ENCODE measurements around the gene FHIT. TPM values are rescaled to one million over a fixed set of nuclear protein-coding genes. Genes with fewer than 3 reads are reported as not detected.

Gene FHIT
- total RNA-seq, 1 donor from 2014 or later: 10.2 TPM

DNA sequence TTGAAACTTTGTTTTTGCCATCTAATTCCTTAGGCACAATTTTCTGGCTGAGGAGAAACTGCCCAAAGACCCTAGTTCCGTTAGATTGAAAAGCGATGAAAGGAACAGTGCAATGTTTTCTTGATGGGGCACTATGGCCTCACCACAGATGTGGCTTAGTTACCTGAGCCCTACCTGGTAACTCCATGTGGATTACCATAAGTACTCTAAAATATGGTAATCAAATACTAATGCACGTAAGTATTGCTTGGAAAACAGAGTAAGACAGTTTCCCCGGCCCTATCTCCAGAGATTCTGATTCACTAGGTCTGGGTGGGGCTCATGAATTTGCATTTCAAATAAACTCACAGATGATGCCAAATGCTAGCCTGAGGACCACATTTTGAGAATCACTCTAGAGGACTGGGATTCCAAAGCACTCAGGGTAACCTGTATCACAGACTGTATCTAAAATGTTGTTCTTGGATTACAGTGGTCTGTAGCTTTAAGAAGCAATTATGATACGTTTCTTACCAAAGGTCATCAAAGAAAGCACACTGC, 806.3 kb downstream of the FHIT start:
- ATAC-seq (no peak), DNase-seq (ENCODE audit: low spot score) (no peak)
- intact Hi-C loops (cut with DNase I): no loop called here

DNA sequence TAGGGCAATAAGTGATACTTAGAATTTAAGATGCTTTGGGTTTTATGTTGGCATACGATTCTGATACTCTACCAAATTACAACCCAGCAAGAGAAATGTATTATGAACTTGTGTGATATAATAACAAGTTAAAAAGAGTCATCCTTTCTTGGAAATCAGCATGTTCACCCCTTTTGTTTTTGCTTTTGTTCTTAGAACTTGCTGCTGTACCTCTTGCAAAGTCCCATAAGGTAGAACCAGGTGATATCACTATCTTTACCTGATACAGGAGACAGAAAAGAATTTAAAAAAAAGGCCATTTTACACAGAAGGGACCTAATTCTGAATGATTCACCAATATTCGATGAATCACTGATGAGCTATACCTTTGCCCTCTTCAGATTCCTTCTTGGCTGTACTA, 810.4 kb downstream of the FHIT start:
- ATAC-seq (no peak), DNase-seq (ENCODE audit: low spot score) (no peak)
- intact Hi-C loops (cut with DNase I): no loop called here

DNA sequence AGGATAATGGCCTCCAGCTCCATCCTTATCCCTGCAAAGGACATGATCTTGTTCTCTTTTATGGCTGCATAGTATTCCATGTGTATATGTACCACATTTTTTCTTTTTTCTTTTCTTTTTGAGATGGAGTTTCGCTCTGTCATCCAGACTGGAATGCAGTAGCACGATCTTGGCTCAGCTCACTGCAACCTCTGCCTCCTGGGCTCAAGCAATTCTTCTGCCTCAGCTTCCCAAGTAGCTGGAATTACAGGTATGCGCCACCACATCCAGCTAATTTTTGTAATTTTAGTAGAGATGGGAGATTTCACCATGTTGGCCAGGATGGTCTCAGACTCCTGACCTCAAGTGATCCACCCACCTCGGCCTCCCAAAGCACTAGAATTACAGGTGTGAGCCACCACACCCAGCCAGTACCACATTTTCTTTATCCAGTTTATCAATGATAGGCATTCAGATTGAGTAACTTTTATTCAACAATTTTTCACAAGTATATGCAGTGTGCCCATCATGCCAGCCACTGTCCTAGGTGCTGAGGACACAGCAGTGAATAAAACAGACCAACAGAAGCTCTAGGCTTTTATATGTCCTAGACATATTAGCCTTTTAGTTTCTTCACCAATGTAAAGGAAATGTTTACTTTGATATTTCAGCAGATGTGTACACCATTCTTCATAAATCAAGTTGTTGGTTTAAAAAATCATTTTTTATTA, 815.2 kb downstream of the FHIT start:
- ATAC-seq (no peak), DNase-seq (ENCODE audit: low spot score) (no peak)
- intact Hi-C loops (cut with DNase I): no loop called here

DNA sequence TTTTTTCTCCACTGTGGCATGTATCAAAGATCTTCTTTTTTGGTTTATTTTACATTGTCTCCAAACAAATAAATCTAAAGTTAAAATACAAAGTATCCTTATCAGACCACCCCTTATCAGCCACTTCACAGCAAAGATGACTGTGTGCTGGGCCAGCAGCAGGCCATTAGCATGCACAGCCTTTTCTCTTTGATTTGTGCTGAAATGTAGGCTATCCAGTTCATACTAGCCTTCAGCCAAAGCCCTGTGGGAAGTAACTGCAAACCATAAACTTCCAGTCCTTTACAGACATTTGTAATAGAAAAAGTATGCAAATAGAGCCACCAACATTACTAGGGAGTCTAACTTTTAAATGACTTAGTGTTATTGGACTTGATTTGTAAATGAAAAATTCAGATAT, 816.3 kb downstream of the FHIT start:
- DNase-seq (ENCODE audit: low spot score) (no peak), ATAC-seq (no peak)
- intact Hi-C loops (cut with DNase I): no loop called here

DNA sequence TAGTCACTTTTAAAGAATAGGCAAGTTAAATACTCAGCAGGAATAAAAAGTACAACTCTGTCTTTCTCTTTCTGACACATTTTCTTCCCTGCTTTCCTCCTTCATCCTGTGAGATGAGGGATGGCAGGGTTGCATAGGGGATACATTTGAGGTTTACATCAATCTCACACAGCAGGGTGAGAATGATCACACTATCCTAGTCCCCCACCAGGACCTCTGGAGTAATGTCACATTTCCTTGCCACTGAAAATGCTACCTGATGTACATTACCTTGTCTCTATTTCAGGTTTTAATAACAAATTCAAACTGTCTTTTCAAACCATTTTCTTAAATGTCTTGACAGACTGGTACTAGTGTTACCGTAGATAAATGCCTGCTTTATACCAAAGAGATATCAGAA, 816.9 kb downstream of the FHIT start:
- intact Hi-C loops (cut with DNase I): no loop called here
- DNase-seq (ENCODE audit: low spot score) (no peak), ATAC-seq (no peak)

DNA sequence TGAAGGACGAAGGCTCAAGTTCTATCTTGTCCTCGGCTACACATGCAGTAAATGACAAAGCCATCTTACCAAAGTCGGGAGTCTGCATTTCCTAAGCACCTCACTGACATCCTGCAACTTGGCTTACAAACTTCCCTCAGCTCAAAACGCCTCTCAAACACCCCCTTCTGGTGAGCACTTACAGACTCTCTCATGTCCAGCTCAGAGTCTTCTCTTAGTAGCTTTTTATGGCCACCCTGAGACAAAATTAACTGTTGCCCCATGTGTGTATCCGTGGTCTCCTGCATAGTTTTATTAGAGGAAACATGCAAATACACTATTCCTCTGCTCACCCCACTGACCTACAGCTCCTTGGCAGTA, 819.7 kb downstream of the FHIT start:
- intact Hi-C loops (cut with DNase I): no loop called here
- ATAC-seq (no peak), DNase-seq (ENCODE audit: low spot score) (no peak)

DNA sequence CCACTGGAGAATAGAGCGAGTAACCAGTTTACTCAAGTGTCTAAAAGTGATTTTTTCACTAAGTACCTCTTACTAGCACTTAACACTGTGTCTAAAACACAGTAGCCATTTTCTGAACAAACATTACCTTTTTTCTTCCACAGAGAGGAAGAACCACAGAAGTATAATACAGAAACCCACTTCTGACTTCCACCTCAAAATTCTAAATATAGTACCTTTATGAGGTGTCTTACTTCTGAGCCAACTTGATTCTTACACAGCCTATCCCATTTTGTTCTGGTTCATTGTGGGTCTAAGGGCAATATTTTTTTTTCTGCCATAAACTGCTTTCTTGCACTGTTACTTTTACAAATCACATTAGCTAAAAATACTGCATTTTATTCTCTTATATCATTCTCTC, 821.0 kb downstream of the FHIT start:
- intact Hi-C loops (cut with DNase I): no loop called here
- DNase-seq (ENCODE audit: low spot score) (no peak), ATAC-seq (no peak)

DNA sequence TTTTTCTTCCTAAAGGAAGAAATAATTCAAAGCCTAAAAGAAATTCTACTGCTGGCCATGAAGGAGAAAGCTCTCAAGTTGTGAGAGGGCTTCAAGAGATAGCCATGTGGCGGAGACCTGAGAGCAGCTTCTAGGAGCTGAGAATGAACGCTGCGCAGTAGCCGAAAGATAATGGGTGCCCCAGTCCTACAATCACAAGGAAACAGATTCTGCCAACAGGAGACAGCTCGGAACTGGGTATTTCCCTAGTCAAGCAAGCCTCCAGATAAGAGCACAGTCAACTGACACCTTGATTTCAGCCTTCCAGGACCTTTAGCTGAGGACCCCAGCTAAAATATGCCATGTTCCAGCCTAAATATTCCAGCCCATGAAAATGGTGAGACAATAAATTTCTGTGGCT, 824.1 kb downstream of the FHIT start:
- intact Hi-C loops (cut with DNase I): no loop called here
- ATAC-seq (no peak), DNase-seq (ENCODE audit: low spot score) (no peak)

DNA sequence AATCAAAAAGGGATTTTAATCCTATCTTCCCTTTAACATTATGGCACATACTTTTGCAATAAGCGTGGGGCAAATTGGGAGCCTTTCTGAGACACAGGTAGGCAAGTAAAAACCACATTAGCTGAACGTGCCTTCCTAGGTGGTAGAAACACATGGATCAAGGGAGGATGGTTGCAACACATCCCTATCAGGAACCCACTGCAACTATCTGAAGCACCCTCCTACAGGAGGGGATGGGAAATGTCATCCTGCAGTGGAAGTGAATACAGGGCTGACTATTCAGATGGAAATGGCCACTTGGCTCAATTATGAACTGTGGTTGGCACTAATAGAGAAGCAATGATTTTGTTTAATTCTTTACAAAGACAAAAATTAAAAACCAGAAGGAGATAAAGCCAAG, 826.3 kb downstream of the FHIT start:
- DNase-seq (ENCODE audit: low spot score) (no peak), ATAC-seq (no peak)
- intact Hi-C loops (cut with DNase I): no loop called here

DNA sequence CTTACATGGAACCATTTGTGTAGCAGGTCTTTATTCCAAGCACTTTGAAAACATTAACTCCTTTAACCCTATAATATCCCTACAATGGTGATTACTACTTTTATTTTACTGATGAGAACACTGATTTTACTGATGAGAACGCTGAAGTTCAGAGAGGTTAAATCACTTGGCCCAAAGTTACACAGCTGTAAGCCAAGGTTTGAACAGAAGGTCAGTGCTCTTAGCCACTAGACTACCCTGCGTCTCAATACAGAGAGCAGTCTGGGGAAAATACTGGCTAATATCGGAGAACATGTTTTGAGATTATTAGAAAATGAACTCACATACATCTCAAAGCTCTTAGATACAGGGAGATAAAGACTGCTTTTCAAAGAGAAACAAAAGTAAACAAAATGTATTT, 827.2 kb downstream of the FHIT start:
- no peak for ATAC-seq
- intact Hi-C loops (cut with DNase I): no loop called here
- DNase-seq (ENCODE audit: low spot score): no peak

DNA sequence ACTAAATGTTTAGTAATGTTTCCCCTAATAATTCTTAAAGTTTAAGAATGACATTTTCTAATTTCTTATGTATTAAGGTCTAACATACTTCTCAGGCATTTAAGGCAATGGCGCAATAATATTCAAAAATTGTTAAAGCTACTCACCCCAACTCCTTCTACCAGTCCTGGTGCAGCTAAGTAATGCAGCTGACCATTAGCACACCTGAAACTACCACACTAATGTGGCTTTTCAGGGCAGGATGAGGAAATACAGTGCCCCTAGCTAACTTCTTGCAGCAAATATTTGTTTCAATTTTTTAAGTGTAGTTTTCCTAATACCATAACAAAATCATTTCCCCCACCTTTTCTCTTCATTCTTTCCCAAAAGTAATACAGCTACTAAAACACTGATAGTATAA, 827.7 kb downstream of the FHIT start:
- intact Hi-C loops (cut with DNase I): no loop called here
- DNase-seq (ENCODE audit: low spot score): no peak
- no peak for ATAC-seq

DNA sequence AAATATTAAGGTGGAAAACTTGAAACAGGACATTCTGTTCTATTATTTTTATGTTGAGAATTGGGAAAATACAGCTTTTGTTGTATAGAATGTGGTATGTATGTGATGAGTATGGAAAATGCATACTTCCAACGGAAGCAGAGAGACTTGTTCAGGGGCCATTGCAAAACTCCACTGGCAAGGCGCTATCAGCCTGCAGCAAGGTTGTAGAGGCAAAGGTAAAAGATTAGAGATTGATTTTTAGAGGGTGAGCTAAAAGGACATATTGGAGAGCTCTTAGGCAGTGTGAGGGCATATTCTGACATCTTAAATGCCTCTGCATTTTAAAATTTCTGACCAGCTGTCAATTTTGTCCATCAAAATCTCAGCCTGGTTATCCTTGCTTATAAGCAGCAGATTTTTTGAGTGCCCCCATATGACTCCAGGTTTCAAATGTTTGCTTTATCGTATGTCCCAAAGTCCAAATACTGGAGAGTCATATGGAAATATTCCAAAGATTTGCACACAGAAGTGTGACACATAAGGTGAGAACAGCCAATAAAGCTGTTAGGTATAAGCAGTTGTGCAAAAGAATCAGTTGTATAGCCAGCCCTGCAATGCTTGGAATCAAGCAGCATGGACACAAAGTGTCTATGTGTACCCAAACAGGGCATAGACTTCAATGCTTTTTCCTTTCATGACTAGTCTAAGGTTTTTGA, 829.4 kb downstream of the FHIT start:
- ATAC-seq: no peak
- intact Hi-C loops (cut with DNase I): no loop called here
- DNase-seq (ENCODE audit: low spot score): no peak

DNA sequence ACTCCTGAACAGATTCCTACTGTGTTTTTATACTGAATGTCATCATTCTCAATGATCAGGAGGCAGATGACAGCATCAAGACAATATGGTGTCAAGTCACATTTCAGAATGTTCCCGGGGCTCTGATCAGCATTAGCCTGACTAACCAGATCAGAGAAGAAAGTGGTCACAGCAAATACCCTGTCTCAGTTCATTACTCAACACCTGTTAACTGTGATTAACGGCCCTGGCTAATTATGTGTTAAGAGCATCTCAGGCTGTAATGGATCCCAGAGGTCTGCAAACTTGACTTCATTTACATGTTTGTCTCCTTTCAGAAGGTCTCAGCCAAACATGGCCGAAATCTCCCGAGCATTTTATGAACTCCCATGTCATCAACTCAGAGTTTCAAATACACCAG, 833.7 kb downstream of the FHIT start:
- DNase-seq (ENCODE audit: low spot score) (no peak), ATAC-seq (no peak)
- intact Hi-C loops (cut with DNase I): no loop called here

DNA sequence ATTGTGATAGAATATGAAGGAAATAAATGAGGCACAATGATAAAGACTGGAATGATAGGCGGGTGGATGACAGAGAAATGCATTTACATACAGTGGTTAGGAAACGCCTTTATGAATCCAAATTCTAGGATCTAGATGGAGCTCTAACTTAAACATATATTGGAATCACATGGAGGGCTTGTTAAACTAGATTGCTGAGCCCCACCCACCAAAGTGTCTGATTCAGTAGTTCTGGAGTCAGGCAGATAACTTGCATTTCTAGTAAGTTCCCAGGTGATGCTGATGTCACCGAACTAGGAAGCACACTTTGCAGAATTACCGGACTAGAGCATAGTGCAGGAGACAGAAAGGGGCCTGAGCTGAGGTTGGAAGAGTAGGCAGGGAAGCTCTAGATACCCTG, 837.2 kb downstream of the FHIT start:
- ATAC-seq: no peak
- DNase-seq (ENCODE audit: low spot score): no peak

DNA sequence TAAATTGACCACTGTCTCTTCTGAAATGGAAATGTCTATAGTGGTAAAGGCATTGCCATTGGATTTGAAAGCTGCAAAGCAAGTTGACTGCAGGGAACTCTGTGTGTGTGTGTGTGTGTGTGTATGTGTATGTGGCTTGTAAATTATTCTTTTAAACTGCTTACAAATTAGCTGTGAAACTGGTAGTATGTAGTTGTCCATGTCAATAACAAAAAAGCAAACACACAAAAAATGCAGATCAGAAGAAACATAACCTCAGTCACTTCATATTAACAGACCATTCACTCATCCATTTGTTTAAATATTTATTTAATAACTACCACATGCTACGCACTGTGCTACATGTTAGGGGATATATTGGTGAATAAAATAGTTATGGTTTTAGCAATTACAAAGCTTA, 837.7 kb downstream of the FHIT start:
- intact Hi-C loops (cut with DNase I): no loop called here
- ATAC-seq: no peak

More for the DNA sequence above, 837.2 kb downstream of the FHIT start:
- intact Hi-C loops (cut with DNase I): no loop called here

DNA sequence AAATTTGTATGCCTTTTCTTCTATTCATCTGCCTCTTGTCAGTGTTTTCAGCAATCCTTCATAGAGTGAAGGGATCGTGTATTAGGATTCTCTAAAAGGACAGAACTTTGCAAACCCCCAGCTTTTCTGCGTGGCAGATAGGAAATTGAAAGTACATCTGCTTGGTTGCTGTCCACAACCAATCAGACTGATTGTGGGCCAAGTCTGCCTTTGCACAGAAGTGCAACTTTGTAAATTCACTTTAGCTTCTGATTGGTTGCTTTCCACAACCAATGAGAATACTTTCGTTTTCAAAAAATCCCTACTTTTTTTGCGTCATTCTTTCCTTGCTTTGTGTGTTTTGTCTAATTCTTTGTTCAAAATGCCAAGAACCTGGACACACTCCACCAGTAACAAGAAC, 847.4 kb downstream of the FHIT start:
- no peak for ATAC-seq
- intact Hi-C loops (cut with DNase I): no loop called here
- DNase-seq (ENCODE audit: low spot score): no peak

More for the DNA sequence above, 837.7 kb downstream of the FHIT start:
- DNase-seq (ENCODE audit: low spot score): no peak

DNA sequence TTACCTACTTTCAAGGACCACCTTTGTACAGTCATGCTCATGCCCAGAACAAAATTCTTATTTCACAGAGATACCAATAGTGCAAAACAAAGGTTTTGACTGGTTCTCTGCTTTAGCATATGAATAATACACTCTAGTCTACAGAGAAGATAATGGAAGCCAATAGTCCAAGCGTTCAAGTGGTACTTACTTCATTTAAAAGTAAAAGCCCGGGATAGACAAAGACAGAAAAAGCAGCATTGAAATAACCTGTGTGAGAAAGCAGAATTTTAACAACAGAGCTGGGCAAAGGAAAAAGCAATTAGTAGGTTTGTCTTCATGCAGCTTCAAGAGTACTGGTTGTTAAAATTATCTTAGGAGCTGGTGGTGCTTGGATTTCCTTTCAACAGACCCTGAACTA, 848.3 kb downstream of the FHIT start:
- DNase-seq (ENCODE audit: low spot score) (no peak), ATAC-seq (no peak)
- intact Hi-C loops (cut with DNase I): no loop called here

DNA sequence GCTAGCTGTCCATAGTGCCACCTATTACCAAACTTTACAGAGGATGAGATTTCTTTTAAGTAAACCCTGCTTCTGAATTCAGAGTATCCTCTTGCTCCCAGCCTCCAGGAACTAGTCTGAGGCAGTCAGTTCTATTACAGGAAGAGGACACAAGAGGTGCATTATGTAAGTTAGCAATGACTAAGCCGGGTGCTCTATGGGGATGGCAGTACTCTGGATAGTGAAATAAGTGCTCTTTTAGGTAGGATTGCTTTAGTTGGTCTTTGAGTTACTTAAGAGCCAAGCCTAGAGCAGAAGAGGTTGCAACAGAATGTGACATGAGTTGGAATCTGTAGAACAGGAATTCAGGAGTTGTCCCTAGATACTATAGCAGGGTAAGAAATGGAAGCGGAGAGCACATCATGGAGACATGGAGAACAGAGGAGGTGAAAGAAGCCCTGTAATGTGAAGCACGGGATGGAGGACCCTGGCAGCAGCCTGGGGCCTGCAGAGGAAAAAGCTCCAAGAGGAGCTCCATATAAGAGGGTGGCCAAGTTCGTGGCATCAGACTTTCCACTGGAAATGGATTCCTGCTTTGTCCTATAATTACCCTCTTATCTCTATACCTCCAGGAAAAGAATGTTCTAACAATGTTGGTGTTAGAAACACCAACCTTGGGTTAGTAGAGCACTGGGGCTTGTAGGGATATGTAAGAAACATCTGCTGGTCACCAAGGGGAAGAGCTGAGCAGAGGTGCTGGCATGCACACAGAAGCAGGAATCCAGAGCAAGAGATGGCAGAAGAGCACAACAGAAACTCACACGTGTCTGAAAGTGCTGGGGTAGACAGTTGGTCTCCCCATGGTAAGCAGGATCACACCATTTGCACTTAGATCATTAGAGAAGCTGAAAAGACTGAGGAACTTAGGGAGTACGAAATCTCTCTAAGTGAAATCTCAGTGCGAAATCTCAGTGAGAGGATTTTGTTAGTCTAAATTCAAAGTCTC, 851.1 kb downstream of the FHIT start:
- intact Hi-C loops (cut with DNase I): no loop called here
- no peak for ATAC-seq
- DNase-seq (ENCODE audit: low spot score): no peak

DNA sequence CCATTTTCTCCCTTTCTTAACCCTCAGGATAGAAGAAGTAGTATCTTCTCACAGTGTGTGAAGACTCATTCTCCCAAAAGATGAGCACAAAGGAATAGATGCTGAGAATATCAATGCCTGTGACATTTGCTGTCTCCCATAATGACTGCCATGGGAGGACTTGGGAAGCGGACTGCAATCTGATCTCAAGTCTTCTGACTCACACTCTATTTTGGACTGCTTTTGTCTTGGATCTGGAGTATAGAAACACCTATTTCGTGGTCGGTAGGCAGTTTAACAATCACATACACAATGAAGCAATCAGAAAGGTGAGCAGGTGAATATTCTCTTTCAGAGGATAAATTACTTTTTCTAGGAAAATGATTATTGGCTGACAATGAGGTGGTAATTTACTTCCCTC, 852.0 kb downstream of the FHIT start:
- intact Hi-C loops (cut with DNase I): no loop called here
- ATAC-seq (no peak), DNase-seq (ENCODE audit: low spot score) (no peak)

All from sciatic nerve (tissue), 2 donors.